ENCODE data around the gene CRISPLD2.

GRCh38 chr16:84821728-84822689 is 2.2 kb downstream of the CRISPLD2 start:
- TF ChIP-seq GATA2 (IDR thresholded peaks at IDR 0.05; ENCODE audit: low read depth, low read length) (no peak), GATA3 (IDR thresholded peaks at IDR 0.05; ENCODE audit: low read depth, low read length) (no peak)
